ENCODE measurements around the gene DSCAM.

- TF ChIP-seq POLR2A (IDR thresholded peaks at IDR 0.05) = no peak
- TF ChIP-seq CTCF (IDR thresholded peaks at IDR 0.05) = no peak
Observed at GRCh38 chr21:40668555-40669275, 178.2 kb downstream of the DSCAM start.
